Measurements from ENCODE around the gene RYR1.

DNA sequence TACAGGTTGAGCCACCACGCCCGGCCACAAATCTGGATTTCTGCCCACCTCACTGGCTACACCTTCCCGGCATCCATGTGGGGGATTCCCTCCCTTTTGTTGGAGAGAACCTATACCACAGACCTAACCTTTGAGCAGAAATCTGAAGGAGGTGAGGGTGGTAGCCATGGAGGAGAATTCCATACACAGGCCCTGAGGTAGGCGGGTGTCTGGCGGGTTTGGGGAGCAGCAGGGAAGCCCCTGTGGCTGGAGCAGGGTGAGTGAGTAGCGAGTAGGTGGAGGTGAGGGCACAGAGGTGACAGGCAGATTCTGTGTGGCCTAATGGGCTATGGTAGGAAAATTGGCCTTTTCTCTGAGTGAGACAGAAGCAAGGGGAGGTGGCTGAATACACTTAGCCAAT lies 196.1 kb downstream of the RYR1 start:
- TF ChIP-seq, protein P1, sequence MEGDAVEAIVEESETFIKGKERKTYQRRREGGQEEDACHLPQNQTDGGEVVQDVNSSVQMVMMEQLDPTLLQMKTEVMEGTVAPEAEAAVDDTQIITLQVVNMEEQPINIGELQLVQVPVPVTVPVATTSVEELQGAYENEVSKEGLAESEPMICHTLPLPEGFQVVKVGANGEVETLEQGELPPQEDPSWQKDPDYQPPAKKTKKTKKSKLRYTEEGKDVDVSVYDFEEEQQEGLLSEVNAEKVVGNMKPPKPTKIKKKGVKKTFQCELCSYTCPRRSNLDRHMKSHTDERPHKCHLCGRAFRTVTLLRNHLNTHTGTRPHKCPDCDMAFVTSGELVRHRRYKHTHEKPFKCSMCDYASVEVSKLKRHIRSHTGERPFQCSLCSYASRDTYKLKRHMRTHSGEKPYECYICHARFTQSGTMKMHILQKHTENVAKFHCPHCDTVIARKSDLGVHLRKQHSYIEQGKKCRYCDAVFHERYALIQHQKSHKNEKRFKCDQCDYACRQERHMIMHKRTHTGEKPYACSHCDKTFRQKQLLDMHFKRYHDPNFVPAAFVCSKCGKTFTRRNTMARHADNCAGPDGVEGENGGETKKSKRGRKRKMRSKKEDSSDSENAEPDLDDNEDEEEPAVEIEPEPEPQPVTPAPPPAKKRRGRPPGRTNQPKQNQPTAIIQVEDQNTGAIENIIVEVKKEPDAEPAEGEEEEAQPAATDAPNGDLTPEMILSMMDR (IDR thresholded peaks at IDR 0.05; ENCODE audit: poor library complexity): no peak
- no peak for TF ChIP-seq EZH2 (IDR thresholded peaks at IDR 0.05; ENCODE audit: borderline replicate concordance)

Data from hepatocyte (in vitro differentiated cells).